Neural progenitor cell (in vitro differentiated cells): Measurements from ENCODE around the gene TNRC6C. TPM values are rescaled to one million over a fixed set of nuclear protein-coding genes. Genes with fewer than 3 reads are reported as not detected.

Source experiments
- DNase-seq: peaks from one replicate; pipeline ENCODE4 v3.0.0-alpha.2; 2016; ENCODE audit warnings: low spot score
- H2AFZ ChIP-seq: fragments of 200-600 bp; sonication (generic); replicated peaks from 2 replicates; pipeline ENCODE4 v1.6.1; 2016; ENCODE audit warnings: antibody characterized with exemption
- H3F3A ChIP-seq: fragments of 200-600 bp; sonication (generic); 2 replicates; pipeline ENCODE4 v1.6.1; 2016; ENCODE audit warnings: antibody characterized with exemption, low read depth
- H3K27ac ChIP-seq: fragments of 200-600 bp; sonication (generic); 2 replicates; pipeline ENCODE4 v1.5.1; 2016; ENCODE audit warnings: mild to moderate bottlenecking
- H3K27me3 ChIP-seq: fragments of 200-600 bp; sonication (generic); 2 replicates; pipeline ENCODE4 v1.6.1; 2016; ENCODE audit warnings: mild to moderate bottlenecking, moderate library complexity
- H3K36me3 ChIP-seq: fragments of 200-600 bp; sonication (generic); 2 replicates; pipeline ENCODE4 v1.5.1; 2016
- H3K4me1 ChIP-seq: fragments of 200-600 bp; sonication (generic); 2 replicates; pipeline ENCODE4 v1.6.1; 2016; ENCODE audit warnings: mixed run types
- H3K4me2 ChIP-seq: fragments of 200-600 bp; sonication (generic); 2 replicates; pipeline ENCODE4 v1.6.1; 2016
- H3K4me3 ChIP-seq: fragments of 200-600 bp; sonication (generic); 2 replicates; pipeline ENCODE4 v1.5.1; 2016
- H3K79me2 ChIP-seq: fragments of 200-600 bp; sonication (generic); 2 replicates; pipeline ENCODE4 v1.6.1; 2016; ENCODE audit warnings: low read depth
- H3K9ac ChIP-seq: fragments of 200-600 bp; sonication (generic); 2 replicates; pipeline ENCODE4 v1.6.1; 2016
- H3K9me3 ChIP-seq: fragments of 200-600 bp; sonication (generic); 2 replicates; pipeline ENCODE4 v1.5.1; 2016; ENCODE audit warnings: low read depth
- H4K20me1 ChIP-seq: fragments of 200-600 bp; sonication (generic); 2 replicates; pipeline ENCODE4 v1.6.1; 2016; ENCODE audit warnings: low read depth
- H3K27ac Mint-ChIP-seq: 3 replicates; pipeline ENCODE4 v1.8.0; 2021; ENCODE audit warnings: mixed read lengths
- H3K27me3 Mint-ChIP-seq: 2 replicates; pipeline ENCODE4 v1.8.0; 2022; ENCODE audit warnings: low read depth, mild to moderate bottlenecking, inconsistent platforms, moderate library complexity, mixed read lengths; ENCODE audit not compliant: insufficient read depth
- H3K36me3 Mint-ChIP-seq: 3 replicates; pipeline ENCODE4 v1.8.0; 2021; ENCODE audit warnings: mixed read lengths
- H3K4me1 Mint-ChIP-seq: 3 replicates; pipeline ENCODE4 v1.8.0; 2021; ENCODE audit warnings: mixed read lengths
- H3K4me3 Mint-ChIP-seq: 3 replicates; pipeline ENCODE4 v1.8.0; 2021; ENCODE audit warnings: mild to moderate bottlenecking, moderate library complexity, mixed read lengths
- H3K9me3 Mint-ChIP-seq: 3 replicates; pipeline ENCODE4 v1.8.0; 2020; ENCODE audit warnings: mixed read lengths
- EZH2 ChIP-seq: fragments of 200-600 bp; sonication (generic); IDR thresholded peaks from 2 replicates; pipeline ENCODE4 v1.6.1; 2017; ENCODE audit warnings: antibody characterized with exemption, mild to moderate bottlenecking, moderate library complexity
- EZH2phosphoT487 ChIP-seq: fragments of 200-600 bp; sonication (generic); IDR thresholded peaks from 2 replicates; pipeline ENCODE4 v1.6.1; 2017; ENCODE audit warnings: antibody characterized with exemption
- total RNA-seq: library from RNA; depleted of rRNA; stranded (reverse); fragments of >200 nt; gene quantifications from 2 replicates; pipeline ENCODE4 v1.2.3, GENCODE V29; 2015; ENCODE audit warnings: low replicate concordance
- TF ChIP-seq, protein P1 (sequence below): fragments of 200-600 bp; sonication (generic); IDR thresholded peaks from 2 replicates; pipeline ENCODE4 v1.5.1; 2017; ENCODE audit warnings: antibody characterized with exemption, mild to moderate bottlenecking

TNRC6C gene
- total RNA-seq, 1 donor from 2014 or later, result 14.9 TPM

GRCh38 chr17:78045316-78045715, 86.8 kb downstream of the TNRC6C start:
- no peaks in the 10 kb centered on the region for H3K27me3 ChIP-seq
- H3K4me1 ChIP-seq, result peaks cover 2% of the 10 kb centered on the region
- H3K4me3 ChIP-seq, result no peak overlapping the region
- no peak overlapping the region for H3K4me2 ChIP-seq
- TF ChIP-seq, protein P1, sequence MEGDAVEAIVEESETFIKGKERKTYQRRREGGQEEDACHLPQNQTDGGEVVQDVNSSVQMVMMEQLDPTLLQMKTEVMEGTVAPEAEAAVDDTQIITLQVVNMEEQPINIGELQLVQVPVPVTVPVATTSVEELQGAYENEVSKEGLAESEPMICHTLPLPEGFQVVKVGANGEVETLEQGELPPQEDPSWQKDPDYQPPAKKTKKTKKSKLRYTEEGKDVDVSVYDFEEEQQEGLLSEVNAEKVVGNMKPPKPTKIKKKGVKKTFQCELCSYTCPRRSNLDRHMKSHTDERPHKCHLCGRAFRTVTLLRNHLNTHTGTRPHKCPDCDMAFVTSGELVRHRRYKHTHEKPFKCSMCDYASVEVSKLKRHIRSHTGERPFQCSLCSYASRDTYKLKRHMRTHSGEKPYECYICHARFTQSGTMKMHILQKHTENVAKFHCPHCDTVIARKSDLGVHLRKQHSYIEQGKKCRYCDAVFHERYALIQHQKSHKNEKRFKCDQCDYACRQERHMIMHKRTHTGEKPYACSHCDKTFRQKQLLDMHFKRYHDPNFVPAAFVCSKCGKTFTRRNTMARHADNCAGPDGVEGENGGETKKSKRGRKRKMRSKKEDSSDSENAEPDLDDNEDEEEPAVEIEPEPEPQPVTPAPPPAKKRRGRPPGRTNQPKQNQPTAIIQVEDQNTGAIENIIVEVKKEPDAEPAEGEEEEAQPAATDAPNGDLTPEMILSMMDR, result no peak
- TF ChIP-seq EZH2phosphoT487 (no peak), EZH2 (no peak)
- DNase-seq, result no peak
- H3K9ac ChIP-seq, result no peak overlapping the region
- no peak overlapping the region for H2AFZ ChIP-seq
- Mint-ChIP-seq H3K27ac (no peak overlapping the region), H3K9me3 (no peaks in the 10 kb centered on the region), H3K4me3 (no peak overlapping the region), H3K27me3 (no peaks in the 10 kb centered on the region), H3K4me1 (no peaks in the 10 kb centered on the region), H3K36me3 (peaks cover 49% of the 10 kb centered on the region)
- no peak overlapping the region for H3K27ac ChIP-seq
- no peaks in the 10 kb centered on the region for H3K9me3 ChIP-seq
- H4K20me1 ChIP-seq, result peaks cover 6% of the 10 kb centered on the region
- peaks cover 4% of the 10 kb centered on the region for H3K36me3 ChIP-seq
- H3K79me2 ChIP-seq, result peaks cover 28% of the 10 kb centered on the region
- H3F3A ChIP-seq, result no peaks in the 10 kb centered on the region

GRCh38 chr17:78046923-78047322, 88.4 kb downstream of the TNRC6C start:
- Mint-ChIP-seq H3K36me3 (peaks cover 60% of the 10 kb centered on the region), H3K4me3 (no peak overlapping the region), H3K27ac (no peak overlapping the region), H3K27me3 (no peaks in the 10 kb centered on the region), H3K9me3 (no peaks in the 10 kb centered on the region), H3K4me1 (no peaks in the 10 kb centered on the region)
- Histone ChIP-seq H3K9ac (no peak overlapping the region), H3K27me3 (no peaks in the 10 kb centered on the region), H3K27ac (no peak overlapping the region), H3K4me2 (no peak overlapping the region), H3K36me3 (peaks cover 4% of the 10 kb centered on the region), H3K4me1 (no peaks in the 10 kb centered on the region), H3K9me3 (no peaks in the 10 kb centered on the region), H3F3A (no peaks in the 10 kb centered on the region), H2AFZ (no peak overlapping the region), H4K20me1 (peaks cover 6% of the 10 kb centered on the region), H3K4me3 (no peak overlapping the region), H3K79me2 (peaks cover 22% of the 10 kb centered on the region)
- TF ChIP-seq, protein P1, result no peak
- no peak for TF ChIP-seq EZH2
- no peak for TF ChIP-seq EZH2phosphoT487
- DNase-seq, result no peak

- Mint-ChIP-seq H3K9me3 (no peaks in the 10 kb centered on the region), H3K36me3 (peaks cover 60% of the 10 kb centered on the region), H3K27me3 (no peaks in the 10 kb centered on the region), H3K4me1 (no peaks in the 10 kb centered on the region), H3K27ac (no peak overlapping the region), H3K4me3 (no peak overlapping the region)
- TF ChIP-seq, protein P1, result no peak
- TF ChIP-seq EZH2 (no peak), EZH2phosphoT487 (no peak)
- Histone ChIP-seq H3K27me3 (no peaks in the 10 kb centered on the region), H4K20me1 (no peaks in the 10 kb centered on the region), H3K36me3 (peaks cover 4% of the 10 kb centered on the region), H3F3A (no peaks in the 10 kb centered on the region), H3K4me1 (no peaks in the 10 kb centered on the region), H2AFZ (no peak overlapping the region), H3K27ac (no peak overlapping the region), H3K9ac (no peak overlapping the region), H3K9me3 (no peaks in the 10 kb centered on the region), H3K4me3 (no peak overlapping the region), H3K4me2 (no peak overlapping the region), H3K79me2 (peaks cover 15% of the 10 kb centered on the region)
- no peak for DNase-seq
Observed at GRCh38 chr17:78048346-78049292, 90.1 kb downstream of the TNRC6C start.
